KMS-11 (cell line): ENCODE data around the gene PLIN1.
A peak's percentile ranks its signal among the peaks of the same experiment; 100 is the strongest.

Experiments
- H2AFZ ChIP-seq: fragments of 200-600 bp; sonication (generic); 2 replicates; pipeline ENCODE4 v1.6.1; 2016; ENCODE audit warnings: antibody characterized with exemption, mixed run types, low read depth
- H3K27ac ChIP-seq: fragments of 200-600 bp; sonication (generic); 2 replicates; pipeline ENCODE4 v1.6.1; 2016; ENCODE audit warnings: mild to moderate bottlenecking, mixed run types
- H3K27me3 ChIP-seq: fragments of 200-600 bp; sonication (generic); 2 replicates; pipeline ENCODE4 v1.6.1; 2017; ENCODE audit warnings: mild to moderate bottlenecking, low read depth, mixed run types, moderate library complexity; ENCODE audit not compliant: insufficient read depth
- H3K36me3 ChIP-seq: fragments of 200-600 bp; sonication (generic); 2 replicates; pipeline ENCODE4 v1.6.1; 2017; ENCODE audit warnings: mild to moderate bottlenecking, mixed run types; ENCODE audit not compliant: insufficient read depth
- H3K4me1 ChIP-seq: fragments of 200-600 bp; sonication (generic); 2 replicates; pipeline ENCODE4 v1.6.1; 2016; ENCODE audit warnings: mild to moderate bottlenecking, low read depth, mixed run types; ENCODE audit not compliant: poor library complexity, severe bottlenecking
- H3K4me2 ChIP-seq: fragments of 200-600 bp; sonication (generic); 2 replicates; pipeline ENCODE4 v1.7.0; 2016; ENCODE audit warnings: mild to moderate bottlenecking, mixed run types
- H3K4me3 ChIP-seq: fragments of 200-600 bp; sonication (generic); IDR thresholded peaks from 2 replicates; pipeline ENCODE4 v1.6.1; 2017; ENCODE audit warnings: low read depth, low read length, mixed read lengths; ENCODE audit not compliant: insufficient read depth
- H3K79me2 ChIP-seq: fragments of 200-600 bp; sonication (generic); 2 replicates; pipeline ENCODE4 v1.6.1; 2016; ENCODE audit warnings: low read depth, mixed run types; ENCODE audit not compliant: insufficient read depth
- H3K9ac ChIP-seq: fragments of 200-600 bp; sonication (generic); 2 replicates; pipeline ENCODE4 v1.6.1; 2016; ENCODE audit warnings: mild to moderate bottlenecking, mixed run types
- H4K20me1 ChIP-seq: fragments of 200-600 bp; sonication (generic); 2 replicates; pipeline ENCODE4 v1.6.1; 2016; ENCODE audit warnings: mild to moderate bottlenecking, mixed run types; ENCODE audit not compliant: insufficient read depth
- TF ChIP-seq, protein P1 (sequence below): fragments of 200-600 bp; sonication (generic); conservative IDR thresholded peaks from 2 replicates; pipeline ENCODE4 v1.6.1; 2017; ENCODE audit warnings: low read depth, mild to moderate bottlenecking, antibody characterized with exemption, low read length, moderate library complexity, mixed read lengths

The PLIN1 gene

DNA sequence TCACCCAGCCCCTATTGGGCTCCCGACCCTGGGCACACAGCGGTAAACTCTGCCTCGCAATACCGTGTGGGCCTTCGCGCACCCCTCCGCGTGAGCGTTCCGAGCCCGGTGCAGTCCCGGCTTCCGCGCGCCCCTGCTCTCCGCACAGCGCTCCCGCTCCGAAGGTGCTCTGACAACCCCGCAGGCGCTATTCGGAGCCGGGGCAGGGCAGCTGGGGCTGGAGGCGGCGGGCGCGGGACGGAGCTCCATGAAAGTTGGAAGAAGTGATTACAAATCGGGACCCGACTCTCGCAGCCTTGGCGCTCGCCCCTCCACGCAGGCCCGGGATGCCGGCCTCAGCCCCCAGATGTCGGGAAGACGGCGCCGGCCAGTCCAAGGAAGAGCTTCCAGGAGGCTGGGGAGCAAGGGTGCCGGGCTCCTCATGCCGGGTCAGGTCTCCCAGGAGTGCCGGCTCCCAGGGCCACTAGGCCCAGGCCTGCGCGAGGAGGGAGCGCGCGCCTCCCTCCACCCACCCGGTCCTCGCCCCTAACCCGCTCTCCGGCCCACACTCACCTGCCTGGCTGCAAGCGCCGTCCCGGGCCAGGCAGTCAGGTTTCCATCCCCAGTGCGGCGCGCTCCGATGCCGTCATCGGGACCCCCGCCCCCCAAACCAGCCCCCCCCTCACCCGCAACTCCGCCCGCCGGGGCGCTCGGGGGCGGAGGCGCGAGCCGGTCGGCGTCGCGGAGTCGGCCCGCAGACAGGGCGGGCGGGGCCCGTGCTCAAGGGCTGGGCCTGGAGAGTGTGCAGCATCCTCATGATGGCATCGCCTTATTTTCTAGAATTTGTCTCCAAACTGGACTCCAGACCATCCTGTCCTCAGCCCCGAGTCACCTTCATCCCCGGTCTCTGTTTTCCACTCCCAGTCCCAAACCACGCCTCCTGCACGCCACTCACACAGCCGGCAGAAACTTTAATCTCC is 24.0 kb downstream of the PLIN1 start, which contains the start of gene KIF7:
KIF7 (minus strand) TSS at position 621 of the 959 bp plus-strand sequence. CDS start 2,537 bp downstream, outside the sequence.
- Histone ChIP-seq H3K79me2 (no peaks in the 10 kb centered on the region), H3K9ac (no peak within 1 kb of the TSS), H3K27ac (no peak within 1 kb of the TSS), H3K36me3 (no peaks in the 10 kb centered on the region), H2AFZ (peak within 1 kb of the TSS; percentile 19; the same call in 1 of the 2 replicates), H3K27me3 (no peaks in the 10 kb centered on the region), H3K4me1 (peaks cover 13% of the 10 kb centered on the region), H3K4me3 (no peak within 1 kb of the TSS), H3K4me2 (peak within 1 kb of the TSS; percentile 55), H4K20me1 (no peaks in the 10 kb centered on the region)
- TF ChIP-seq, protein P1, sequence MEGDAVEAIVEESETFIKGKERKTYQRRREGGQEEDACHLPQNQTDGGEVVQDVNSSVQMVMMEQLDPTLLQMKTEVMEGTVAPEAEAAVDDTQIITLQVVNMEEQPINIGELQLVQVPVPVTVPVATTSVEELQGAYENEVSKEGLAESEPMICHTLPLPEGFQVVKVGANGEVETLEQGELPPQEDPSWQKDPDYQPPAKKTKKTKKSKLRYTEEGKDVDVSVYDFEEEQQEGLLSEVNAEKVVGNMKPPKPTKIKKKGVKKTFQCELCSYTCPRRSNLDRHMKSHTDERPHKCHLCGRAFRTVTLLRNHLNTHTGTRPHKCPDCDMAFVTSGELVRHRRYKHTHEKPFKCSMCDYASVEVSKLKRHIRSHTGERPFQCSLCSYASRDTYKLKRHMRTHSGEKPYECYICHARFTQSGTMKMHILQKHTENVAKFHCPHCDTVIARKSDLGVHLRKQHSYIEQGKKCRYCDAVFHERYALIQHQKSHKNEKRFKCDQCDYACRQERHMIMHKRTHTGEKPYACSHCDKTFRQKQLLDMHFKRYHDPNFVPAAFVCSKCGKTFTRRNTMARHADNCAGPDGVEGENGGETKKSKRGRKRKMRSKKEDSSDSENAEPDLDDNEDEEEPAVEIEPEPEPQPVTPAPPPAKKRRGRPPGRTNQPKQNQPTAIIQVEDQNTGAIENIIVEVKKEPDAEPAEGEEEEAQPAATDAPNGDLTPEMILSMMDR: no peak

- H4K20me1 ChIP-seq: no peaks in the 10 kb centered on the region
- H3K36me3 ChIP-seq: no peaks in the 10 kb centered on the region
- peaks cover 13% of the 10 kb centered on the region for H3K4me1 ChIP-seq
- no peak overlapping the region for H3K27ac ChIP-seq
- H3K4me2 ChIP-seq: no peak overlapping the region
- no peaks in the 10 kb centered on the region for H3K27me3 ChIP-seq
- no peaks in the 10 kb centered on the region for H3K79me2 ChIP-seq
- H3K4me3 ChIP-seq: no peak overlapping the region
- TF ChIP-seq, protein P1: no peak
- H2AFZ ChIP-seq: no peak overlapping the region
- no peak overlapping the region for H3K9ac ChIP-seq
Measured at GRCh38 chr15:89654301-89654761, 24.8 kb downstream of the PLIN1 start.

DNA sequence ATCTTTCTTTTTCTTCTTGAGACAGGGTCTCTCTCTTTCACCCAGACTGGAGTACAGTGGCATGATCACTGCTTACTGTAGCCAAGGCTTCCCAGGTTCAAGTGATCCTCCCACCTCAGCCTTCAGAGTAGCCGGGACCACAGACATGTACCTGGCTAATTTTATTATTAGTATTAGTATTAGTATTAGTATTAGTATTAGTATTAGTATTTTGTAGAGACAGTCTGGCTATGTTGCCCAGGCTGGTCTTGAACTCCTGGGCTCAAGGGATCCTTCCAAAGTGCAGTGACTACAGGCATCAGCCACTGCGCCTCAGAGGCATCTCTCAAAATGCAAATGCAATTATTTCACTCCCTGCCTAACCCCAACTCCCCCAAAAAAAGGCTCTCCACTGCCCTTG is 25.6 kb downstream of the PLIN1 start:
- H3K4me1 ChIP-seq: peaks cover 13% of the 10 kb centered on the region
- H3K4me3 ChIP-seq: no peak overlapping the region
- TF ChIP-seq, protein P1: no peak
- H3K36me3 ChIP-seq: no peaks in the 10 kb centered on the region
- H3K27ac ChIP-seq: no peak overlapping the region
- H3K9ac ChIP-seq: no peak overlapping the region
- H3K79me2 ChIP-seq: no peaks in the 10 kb centered on the region
- no peaks in the 10 kb centered on the region for H4K20me1 ChIP-seq
- no peak overlapping the region for H2AFZ ChIP-seq
- no peaks in the 10 kb centered on the region for H3K27me3 ChIP-seq
- H3K4me2 ChIP-seq: no peak overlapping the region

GRCh38 chr15:89652666-89653065 is 26.5 kb downstream of the PLIN1 start:
- H3K79me2 ChIP-seq: no peaks in the 10 kb centered on the region
- no peaks in the 10 kb centered on the region for H4K20me1 ChIP-seq
- H3K36me3 ChIP-seq: no peaks in the 10 kb centered on the region
- peaks cover 13% of the 10 kb centered on the region for H3K4me1 ChIP-seq
- H3K4me3 ChIP-seq: no peak overlapping the region
- H3K9ac ChIP-seq: no peak overlapping the region
- H3K4me2 ChIP-seq: no peak overlapping the region
- TF ChIP-seq, protein P1: no peak
- H3K27ac ChIP-seq: no peak overlapping the region
- no peaks in the 10 kb centered on the region for H3K27me3 ChIP-seq
- H2AFZ ChIP-seq: no peak overlapping the region
